ENCODE results near the gene ABCA2. TPM values are rescaled to one million over a fixed set of nuclear protein-coding genes. Genes with fewer than 3 reads are reported as not detected.

ABCA2 gene
- total RNA-seq, 1 donor, result 20.3 TPM

- no peak overlapping the region for H3K4me2 ChIP-seq (ENCODE audit: insufficient read depth, low read length)
- no peaks in the 10 kb centered on the region for H3K9me3 ChIP-seq (ENCODE audit: low read depth, low read length)
- no peaks in the 10 kb centered on the region for H3K27me3 ChIP-seq (ENCODE audit: insufficient read depth, low read length)
- no peaks in the 10 kb centered on the region for H3K36me3 ChIP-seq (ENCODE audit: insufficient read depth, low read length)
- peaks cover 15% of the 10 kb centered on the region for H3K4me1 ChIP-seq (ENCODE audit: insufficient read depth, low read length)
- no peak overlapping the region for H3K27ac ChIP-seq (ENCODE audit: low read depth, low read length)
- DNase-seq (ENCODE audit: insufficient read length, low spot score, missing footprints), result no peak
- no peak overlapping the region for H3K4me3 ChIP-seq (ENCODE audit: insufficient read depth, low read length)
- H3K79me2 ChIP-seq (ENCODE audit: insufficient read depth, low read length), result no peaks in the 10 kb centered on the region
- no peak for TF ChIP-seq CTCF (IDR thresholded peaks at IDR 0.05; ENCODE audit: extremely low read depth, low read depth, low read length)
- peaks cover 15% of the 10 kb centered on the region for H4K20me1 ChIP-seq (ENCODE audit: insufficient read depth, low read length)
- H2AFZ ChIP-seq (ENCODE audit: low read length), result no peak overlapping the region
These were observed 2.5 kb downstream of the ABCA2 start for GRCh38 chr9:137025517-137025966.

GRCh38 chr9:137023583-137023991 is 4.5 kb downstream of the ABCA2 start:
- Histone ChIP-seq H3K36me3 (ENCODE audit: insufficient read depth, low read length) (no peaks in the 10 kb centered on the region), H3K4me3 (ENCODE audit: insufficient read depth, low read length) (no peak overlapping the region), H3K27ac (ENCODE audit: low read depth, low read length) (no peak overlapping the region), H3K4me2 (ENCODE audit: insufficient read depth, low read length) (no peak overlapping the region), H4K20me1 (ENCODE audit: insufficient read depth, low read length) (peaks cover 11% of the 10 kb centered on the region), H3K4me1 (ENCODE audit: insufficient read depth, low read length) (peaks cover 9% of the 10 kb centered on the region), H3K9me3 (ENCODE audit: low read depth, low read length) (no peaks in the 10 kb centered on the region), H3K27me3 (ENCODE audit: insufficient read depth, low read length) (no peaks in the 10 kb centered on the region), H2AFZ (ENCODE audit: low read length) (no peak overlapping the region), H3K79me2 (ENCODE audit: insufficient read depth, low read length) (no peaks in the 10 kb centered on the region)
- DNase-seq (ENCODE audit: insufficient read length, low spot score, missing footprints), result no peak
- TF ChIP-seq CTCF (IDR thresholded peaks at IDR 0.05; ENCODE audit: extremely low read depth, low read depth, low read length), result no peak

DNA sequence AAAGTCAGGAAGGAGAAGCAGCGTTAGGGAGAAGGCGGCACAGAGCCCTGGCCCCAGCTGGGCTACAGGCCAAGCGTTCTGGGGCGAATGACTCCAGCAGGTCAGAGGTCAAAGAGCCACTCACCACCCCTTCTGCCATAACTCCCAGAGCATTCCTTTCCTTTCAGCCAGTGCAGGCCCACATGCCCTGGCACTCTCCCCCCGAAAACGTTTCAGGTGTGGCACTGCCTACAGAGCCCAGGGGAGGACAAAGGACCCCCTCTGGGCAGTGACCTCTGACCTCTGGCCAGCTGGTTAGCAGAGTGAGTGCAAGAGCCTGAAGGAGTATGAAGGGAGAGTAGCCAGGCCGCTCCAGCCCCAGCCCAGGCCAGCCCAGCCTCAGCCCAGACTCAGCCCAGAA is 4.9 kb downstream of the ABCA2 start:
- DNase-seq (ENCODE audit: insufficient read length, low spot score, missing footprints), result no peak
- no peak for TF ChIP-seq CTCF (IDR thresholded peaks at IDR 0.05; ENCODE audit: extremely low read depth, low read depth, low read length)
- H3K36me3 ChIP-seq (ENCODE audit: insufficient read depth, low read length), result no peaks in the 10 kb centered on the region
- H4K20me1 ChIP-seq (ENCODE audit: insufficient read depth, low read length), result peaks cover 11% of the 10 kb centered on the region
- H3K4me3 ChIP-seq (ENCODE audit: insufficient read depth, low read length), result no peak overlapping the region
- H3K4me2 ChIP-seq (ENCODE audit: insufficient read depth, low read length), result no peak overlapping the region
- H3K79me2 ChIP-seq (ENCODE audit: insufficient read depth, low read length), result no peaks in the 10 kb centered on the region
- H3K9me3 ChIP-seq (ENCODE audit: low read depth, low read length), result no peaks in the 10 kb centered on the region
- H2AFZ ChIP-seq (ENCODE audit: low read length), result no peak overlapping the region
- no peak overlapping the region for H3K27ac ChIP-seq (ENCODE audit: low read depth, low read length)
- peaks cover 6% of the 10 kb centered on the region for H3K4me1 ChIP-seq (ENCODE audit: insufficient read depth, low read length)
- no peaks in the 10 kb centered on the region for H3K27me3 ChIP-seq (ENCODE audit: insufficient read depth, low read length)

DNA sequence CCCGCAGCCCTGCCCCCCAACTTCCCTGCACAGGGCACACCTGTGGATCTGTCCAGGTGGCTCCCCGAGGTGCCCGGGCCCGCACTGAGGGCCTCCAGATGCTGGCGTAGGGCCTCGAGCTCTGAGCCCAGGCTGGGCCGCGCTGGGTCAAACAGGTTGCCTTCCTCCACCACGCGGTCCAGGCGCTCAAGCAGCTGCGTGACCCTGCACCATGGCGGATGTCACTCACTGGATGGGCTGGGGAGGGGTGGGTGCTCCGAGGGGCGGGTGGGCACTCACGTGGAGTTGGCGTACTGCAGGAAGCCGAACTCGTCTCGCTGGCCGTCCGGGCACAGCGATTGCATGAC is 5.4 kb downstream of the ABCA2 start:
- TF ChIP-seq CTCF (IDR thresholded peaks at IDR 0.05; ENCODE audit: extremely low read depth, low read depth, low read length), result no peak
- Histone ChIP-seq H2AFZ (ENCODE audit: low read length) (no peak overlapping the region), H3K9me3 (ENCODE audit: low read depth, low read length) (no peaks in the 10 kb centered on the region), H3K4me2 (ENCODE audit: insufficient read depth, low read length) (no peak overlapping the region), H3K4me3 (ENCODE audit: insufficient read depth, low read length) (no peak overlapping the region), H3K79me2 (ENCODE audit: insufficient read depth, low read length) (no peaks in the 10 kb centered on the region), H3K4me1 (ENCODE audit: insufficient read depth, low read length) (peaks cover 6% of the 10 kb centered on the region), H3K27ac (ENCODE audit: low read depth, low read length) (no peak overlapping the region), H3K36me3 (ENCODE audit: insufficient read depth, low read length) (no peaks in the 10 kb centered on the region), H4K20me1 (ENCODE audit: insufficient read depth, low read length) (peaks cover 11% of the 10 kb centered on the region), H3K27me3 (ENCODE audit: insufficient read depth, low read length) (no peaks in the 10 kb centered on the region)
- no peak for DNase-seq (ENCODE audit: insufficient read length, low spot score, missing footprints)
